K562 (cell line): ENCODE measurements around the gene ARSK. TPM values are rescaled to one million over a fixed set of nuclear protein-coding genes. Genes with fewer than 3 reads are reported as not detected.

ENCODE experiments used
- ATAC-seq: fragments of 200-7000 bp; cut with Tn5 transposase; 3 replicates; pipeline ENCODE4 v1.9.1; 2020; ENCODE audit warnings: moderate library complexity
- BruUV-seq: library from RNA; stranded (reverse); fragments of 400-500 nt; replicated peaks from 2 replicates; lab custom pipeline; 2021; lab: Mats Ljungman, UMichigan
- CTCF ChIA-PET: fragments of 300-600 bp; formaldehyde crosslinking; extraction: SDS; loops from one replicate; lab custom pipeline; 2021; ENCODE audit warnings: low intra/inter-chr PET ratio; lab: Yijun Ruan, JAX
- POLR2A ChIA-PET: fragments of 300-600, 350-650 bp; sonication (Branson Sonifier 250); formaldehyde crosslinking; extraction: SDS; loops from one replicate; lab custom pipeline; 2021; ENCODE audit warnings: antibody characterized with exemption, inconsistent platforms; lab: Yijun Ruan, JAX
- DNase-seq, 4 experiments: peaks; one replicate each; pipeline versions ENCODE4 v3.0.0 to v3.0.0-alpha.2; 2011 to 2018; ENCODE audit warnings: low spot score in 3 of 4, mixed read lengths in 3 of 4; ENCODE audit errors: extremely low read depth in 1 of 4
- FAIRE-seq: peaks from 2 replicates; lab custom pipeline; 2011; peaks lifted over from hg19 to GRCh38; lab: Jason Lieb, UNC
- H2AFZ ChIP-seq: 2 replicates; pipeline ENCODE4 v1.6.0; 2011; ENCODE audit warnings: low read depth, low read length, control low read depth, inconsistent platforms
- H3K27ac ChIP-seq: fragments of 200-600 bp; 3 replicates; pipeline ENCODE4 v1.8.0; 2011; ENCODE audit warnings: low read depth, mild to moderate bottlenecking, control low read depth, inconsistent platforms, low read length, moderate library complexity, mixed read lengths; ENCODE audit errors: extremely low read depth
- H3K27me3 ChIP-seq, 2 experiments: fragments of 300-600 bp in 1 of 2; 2 replicates in 1 of 2; 3 replicates in 1 of 2; pipeline versions ENCODE4 v1.6.0 to v1.8.0; 2011; ENCODE audit warnings: inconsistent platforms in 2 of 2, low read length in 2 of 2, mild to moderate bottlenecking in 1 of 2, mixed read lengths in 1 of 2, moderate library complexity in 1 of 2; ENCODE audit not compliant: control insufficient read depth in 2 of 2, insufficient read depth in 2 of 2
- H3K36me3 ChIP-seq: fragments of 300-600 bp; 3 replicates; pipeline ENCODE4 v1.8.0; 2011; ENCODE audit warnings: mild to moderate bottlenecking, low read length, inconsistent platforms; ENCODE audit not compliant: control insufficient read depth, insufficient read depth
- H3K4me1 ChIP-seq, 2 experiments: fragments of 200-600 bp in 1 of 2; replicated peaks in 1 of 2; 2 replicates in 1 of 2; 3 replicates in 1 of 2; pipeline versions ENCODE4 v1.5.1 to v1.8.0; 2011; ENCODE audit warnings: inconsistent platforms in 2 of 2, low read length in 2 of 2, mild to moderate bottlenecking in 1 of 2, mixed read lengths in 1 of 2, moderate library complexity in 1 of 2; ENCODE audit not compliant: control insufficient read depth in 2 of 2, insufficient read depth in 2 of 2
- H3K4me2 ChIP-seq: 2 replicates; pipeline ENCODE4 v1.6.1; 2011; ENCODE audit warnings: low read length, control low read depth, inconsistent platforms, mixed read lengths; ENCODE audit not compliant: insufficient read depth
- H3K4me3 ChIP-seq: fragments of 200-600 bp; sonication (generic), shearing (Covaris generic); 2 replicates; pipeline ENCODE4 v1.5.1; 2016; ENCODE audit warnings: control low read depth, inconsistent platforms
- H3K79me2 ChIP-seq: fragments of 200-600 bp; 3 replicates; pipeline ENCODE4 v1.8.0; 2011; ENCODE audit warnings: low read length, inconsistent platforms; ENCODE audit not compliant: control insufficient read depth, insufficient read depth
- H3K9ac ChIP-seq, 2 experiments: 2 replicates each; pipeline versions ENCODE4 v1.6.0 to v1.6.1; 2011; ENCODE audit warnings: low read depth in 2 of 2, low read length in 2 of 2, control low read depth in 1 of 2, inconsistent platforms in 1 of 2, mild to moderate bottlenecking in 1 of 2, mixed read lengths in 1 of 2; ENCODE audit not compliant: insufficient read depth in 1 of 2
- H3K9me1 ChIP-seq: one replicate; pipeline ENCODE4 v1.6.0; 2011; ENCODE audit warnings: inconsistent platforms, mild to moderate bottlenecking, low read length, moderate library complexity; ENCODE audit not compliant: control insufficient read depth, insufficient read depth
- H3K9me3 ChIP-seq: replicated peaks from 2 replicates; pipeline ENCODE4 v1.5.1; 2011; ENCODE audit warnings: low read depth, low read length, inconsistent platforms; ENCODE audit not compliant: control insufficient read depth, insufficient read depth
- H4K20me1 ChIP-seq: replicated peaks from 2 replicates; pipeline ENCODE4 v1.6.1; 2011; ENCODE audit warnings: low read length, inconsistent platforms, mixed read lengths; ENCODE audit not compliant: control insufficient read depth, insufficient read depth
- C11orf30 ChIP-seq: fragments of 450-650 bp; IDR thresholded peaks from 2 replicates; pipeline ENCODE4 v1.6.1; 2016; ENCODE audit warnings: low read depth, mild to moderate bottlenecking
- KHSRP ChIP-seq: fragments of 450-650 bp; IDR thresholded peaks from 2 replicates; pipeline ENCODE4 v1.6.1; 2017
- MXD1 ChIP-seq: fragments of 250-450 bp; sonication (Bioruptor Pico); IDR thresholded peaks from 2 replicates; pipeline ENCODE4 v1.8.0; 2021; ENCODE audit warnings: borderline replicate concordance, mild to moderate bottlenecking, moderate library complexity; ENCODE audit not compliant: poor library complexity, severe bottlenecking
- SPI1 ChIP-seq: IDR thresholded peaks from 2 replicates; pipeline ENCODE4 v1.6.1; 2011; ENCODE audit warnings: low read depth, low read length, control low read depth, borderline replicate concordance
- ZBTB11 ChIP-seq, 3 experiments: fragments of 200-800 bp in 1 of 3; fragments of 250-450 bp in 1 of 3; fragments of 450-650 bp in 1 of 3; sonication (Bioruptor Pico) in 1 of 3; sonication (Bioruptor generic) in 1 of 3; formaldehyde crosslinking in 1 of 3; IDR thresholded peaks; 2 replicates each; pipeline versions ENCODE4 v1.6.1 to v1.8.0; 2016 to 2022; ENCODE audit warnings: mild to moderate bottlenecking in 2 of 3, missing genetic modification characterization in 2 of 3, missing compliant biosample characterization in 1 of 3, moderate library complexity in 1 of 3
- ZNF184 ChIP-seq: sonication (generic); formaldehyde crosslinking; IDR thresholded peaks from 2 replicates; pipeline ENCODE4 v1.5.0; 2020; ENCODE audit warnings: missing genetic modification reagents
- WGBS: fragments of 100-300 bp; shearing (Covaris generic); methylation state at CpG from one replicate; pipeline ENCODE4 v1.1.6; 2016; ENCODE audit warnings: low coverage, mixed read lengths; ENCODE audit not compliant: insufficient coverage; ENCODE audit errors: missing lambda C conversion rate; 5-methylcytosine and 5-hydroxymethylcytosine counted together
- in situ Hi-C: fragments of 300-500 bp; cut with MboI; formaldehyde crosslinking; loops from 4 replicates; pipeline ENCODE4 v1.15.0; 2018; ENCODE audit warnings: inconsistent platforms, mixed read lengths
- intact Hi-C: fragments of 100-400 bp; cut with micrococcal nuclease; formaldehyde crosslinking; loops from 2 replicates; pipeline ENCODE4 v1.14.2; 2022
- polyA plus RNA-seq, 8 experiments: library from polyadenylated mRNA; depleted of rRNA in 4 of 8; stranded (reverse) in 5 of 8; unstranded in 3 of 8; fragments of >200 nt; fragmentation: Nextera tagmentation in 2 of 8; fragmentation: Illumina TruSeq in 1 of 8; extraction: Ambion mirVana in 2 of 8; extraction: Trizol in 1 of 8; gene quantifications; 2 replicates each; pipeline versions ENCODE4 v1.2.1 to v1.2.3, GENCODE V29; 2011 to 2014; ENCODE audit warnings: inconsistent platforms in 1 of 8, missing spikeins in 1 of 8
- total RNA-seq, 7 experiments: library from RNA; depleted of rRNA in 6 of 7; stranded (reverse); fragments of >200 nt in 6 of 7; fragmentation: Illumina TruSeq in 2 of 7; extraction: Trizol in 2 of 7; gene quantifications; 2 replicates each; pipeline versions ENCODE4 v1.2.1 to v1.2.3, GENCODE V29; 2011 to 2021; ENCODE audit warnings: low replicate concordance in 1 of 7

The ARSK gene
- total and polyA plus RNA-seq, 9 of the 15 experiments (the other 6 are each of a cell fraction or from before 2014, with no cell fraction given), result 2.7 to 9.4 (median 7.1) TPM

- Histone ChIP-seq H4K20me1 (no peaks in the 10 kb centered on the region), H3K4me2 (no peak overlapping the region), H3K9me3 (peaks cover 2% of the 10 kb centered on the region)
- POLR2A ChIA-PET, result no interaction called here
- DNase-seq, result no peak
- TF ChIP-seq C11orf30 (no peak), ZBTB11 (CRISPR knock-in tag; IDR thresholded peaks at IDR 0.05) (no peak), ZNF184 (CRISPR knock-in tag) (no peak), KHSRP (no peak), MXD1 (CRISPR knock-in tag) (no peak), SPI1 (peak; percentile 32; the same call in 1 of the 2 replicates)
- TF ChIP-seq, all 486 proteins: peak for 1
- CTCF ChIA-PET, result no interaction called here
- BruUV-seq, result no TSS peak
- 71% methylated on average over 5 of the region's 5 CpGs for WGBS
- H3K27ac ChIP-seq, result no peak overlapping the region
- no peaks in the 10 kb centered on the region for H3K36me3 ChIP-seq
- ATAC-seq, result no peak
- H2AFZ ChIP-seq, result 0 out of 2 replicates have a peak overlapping the region, but pooled peaks have one; percentile 17
- no peak overlapping the region for H3K4me3 ChIP-seq
- no peaks in the 10 kb centered on the region for H3K27me3 ChIP-seq
- intact Hi-C loops (no loop called here), in situ Hi-C loops (no loop called here)
- H3K9me1 ChIP-seq, result no peaks in the 10 kb centered on the region
- H3K9ac ChIP-seq, result no peak overlapping the region
- FAIRE-seq, result no peak
- H3K79me2 ChIP-seq, result no peaks in the 10 kb centered on the region
- H3K4me1 ChIP-seq, result no peaks in the 10 kb centered on the region; a peak in 1 of 5 replicates
These were observed 62.2 kb downstream of the ARSK start for GRCh38 chr5:95617057-95617456.
